Peyer's patch (tissue), 4 donors: ENCODE results near the gene CDC23.

Experiments
- POLR2A ChIP-seq, 2 donors: fragments of 450-650 bp; IDR thresholded peaks; one replicate each; pipeline ENCODE4 v1.5.1; 2017; ENCODE audit warnings: antibody characterized with exemption in 2 of 2, mild to moderate bottlenecking in 2 of 2, moderate library complexity in 2 of 2
- TF ChIP-seq, protein P1 (sequence below), 6 experiments: fragments of 450-650 bp in 4 of 6; fragments of 200-600 bp in 2 of 6; sonication (generic) in 1 of 6; IDR thresholded peaks; one replicate each; pipeline ENCODE4 v1.5.1; 2017 to 2019; ENCODE audit warnings: antibody characterized with exemption in 6 of 6, mild to moderate bottlenecking in 3 of 6, moderate library complexity in 1 of 6

DNA sequence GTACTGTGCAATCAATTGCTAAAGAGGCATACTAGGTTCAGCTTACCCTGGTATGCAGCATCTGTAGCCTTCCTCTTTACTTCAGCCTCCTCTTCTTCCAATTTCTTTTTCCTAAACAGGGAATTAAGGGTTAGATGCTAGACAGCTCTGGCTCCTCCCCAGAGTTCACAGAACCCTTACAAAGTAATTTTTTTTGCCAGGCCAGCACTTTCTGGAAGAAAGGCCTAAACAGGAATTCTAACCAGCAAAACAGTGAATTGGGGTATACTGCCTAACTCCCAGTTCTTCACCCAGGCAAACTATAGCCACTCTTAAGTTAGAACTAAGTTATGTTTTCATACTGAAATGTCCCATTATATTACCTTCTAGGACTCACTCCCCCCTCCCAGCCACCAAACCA is 42.8 kb downstream of the CDC23 start:
- TF ChIP-seq, protein P1, sequence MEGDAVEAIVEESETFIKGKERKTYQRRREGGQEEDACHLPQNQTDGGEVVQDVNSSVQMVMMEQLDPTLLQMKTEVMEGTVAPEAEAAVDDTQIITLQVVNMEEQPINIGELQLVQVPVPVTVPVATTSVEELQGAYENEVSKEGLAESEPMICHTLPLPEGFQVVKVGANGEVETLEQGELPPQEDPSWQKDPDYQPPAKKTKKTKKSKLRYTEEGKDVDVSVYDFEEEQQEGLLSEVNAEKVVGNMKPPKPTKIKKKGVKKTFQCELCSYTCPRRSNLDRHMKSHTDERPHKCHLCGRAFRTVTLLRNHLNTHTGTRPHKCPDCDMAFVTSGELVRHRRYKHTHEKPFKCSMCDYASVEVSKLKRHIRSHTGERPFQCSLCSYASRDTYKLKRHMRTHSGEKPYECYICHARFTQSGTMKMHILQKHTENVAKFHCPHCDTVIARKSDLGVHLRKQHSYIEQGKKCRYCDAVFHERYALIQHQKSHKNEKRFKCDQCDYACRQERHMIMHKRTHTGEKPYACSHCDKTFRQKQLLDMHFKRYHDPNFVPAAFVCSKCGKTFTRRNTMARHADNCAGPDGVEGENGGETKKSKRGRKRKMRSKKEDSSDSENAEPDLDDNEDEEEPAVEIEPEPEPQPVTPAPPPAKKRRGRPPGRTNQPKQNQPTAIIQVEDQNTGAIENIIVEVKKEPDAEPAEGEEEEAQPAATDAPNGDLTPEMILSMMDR (IDR thresholded peaks at IDR 0.05) = no peak
- TF ChIP-seq POLR2A (IDR thresholded peaks at IDR 0.05) = no peak
